Subcutaneous adipose tissue (tissue), 4 donors: Measurements from ENCODE around the gene CHID1. TPM values are rescaled to one million over a fixed set of nuclear protein-coding genes. Genes with fewer than 3 reads are reported as not detected.

Experiments used
- CTCF ChIP-seq: fragments of 450-650 bp; IDR thresholded peaks from one replicate; pipeline ENCODE4 v1.5.1; 2016; ENCODE audit warnings: low read depth, mild to moderate bottlenecking, control low read depth, antibody characterized with exemption, moderate library complexity
- total RNA-seq, 4 donors: library from RNA; depleted of rRNA; stranded (reverse); fragments of >200 nt; gene quantifications; one replicate each; pipeline ENCODE4 v1.1.0, GENCODE V29; 2016

The CHID1 gene
- total RNA-seq, 4 donors from 2014 or later = 28.4 to 107 (median 76.0) TPM

DNA sequence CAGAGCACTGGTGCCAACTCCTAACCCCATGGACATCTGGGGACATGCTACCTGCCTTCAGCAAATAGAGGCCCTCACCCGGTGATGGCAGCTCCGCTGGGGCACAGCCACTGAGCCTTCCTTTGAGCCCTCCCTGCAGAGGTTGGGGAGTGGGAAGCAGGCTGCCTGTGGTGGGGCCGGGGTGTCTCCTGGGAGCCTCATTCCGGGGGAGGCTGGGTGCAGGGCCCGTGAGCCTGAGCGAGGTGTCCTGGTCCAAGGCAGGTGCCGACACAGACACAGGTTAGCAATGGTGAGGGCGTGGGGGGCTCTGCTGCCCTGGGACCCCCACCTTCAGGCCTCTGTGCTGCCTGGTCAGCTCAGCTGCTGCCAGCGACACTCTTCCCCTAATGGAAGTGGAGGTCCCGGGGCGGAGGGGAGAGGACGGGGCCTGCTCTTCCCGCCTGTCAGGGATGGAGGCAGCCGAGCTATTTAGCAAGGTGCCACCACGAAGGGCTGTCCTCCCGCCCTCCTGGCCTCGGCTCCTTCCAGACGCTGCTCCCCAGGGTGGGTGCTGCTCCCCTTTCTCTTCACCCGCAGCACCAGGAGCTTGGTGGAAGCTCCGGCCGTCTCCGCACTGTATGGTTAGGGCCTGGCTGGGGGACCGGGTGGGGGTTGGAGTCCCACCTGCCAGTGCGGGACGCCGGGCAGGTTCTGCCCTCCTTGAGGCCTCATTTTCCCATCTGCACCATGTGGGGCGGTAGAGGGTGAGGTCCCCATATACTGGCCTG lies 56.7 kb downstream of the CHID1 start:
- TF ChIP-seq CTCF = no peak

GRCh38 chr11:852762-853161 lies 57.8 kb downstream of the CHID1 start:
- TF ChIP-seq CTCF = no peak

GRCh38 chr11:850775-851763 lies 59.5 kb downstream of the CHID1 start:
- no peak for TF ChIP-seq CTCF

DNA sequence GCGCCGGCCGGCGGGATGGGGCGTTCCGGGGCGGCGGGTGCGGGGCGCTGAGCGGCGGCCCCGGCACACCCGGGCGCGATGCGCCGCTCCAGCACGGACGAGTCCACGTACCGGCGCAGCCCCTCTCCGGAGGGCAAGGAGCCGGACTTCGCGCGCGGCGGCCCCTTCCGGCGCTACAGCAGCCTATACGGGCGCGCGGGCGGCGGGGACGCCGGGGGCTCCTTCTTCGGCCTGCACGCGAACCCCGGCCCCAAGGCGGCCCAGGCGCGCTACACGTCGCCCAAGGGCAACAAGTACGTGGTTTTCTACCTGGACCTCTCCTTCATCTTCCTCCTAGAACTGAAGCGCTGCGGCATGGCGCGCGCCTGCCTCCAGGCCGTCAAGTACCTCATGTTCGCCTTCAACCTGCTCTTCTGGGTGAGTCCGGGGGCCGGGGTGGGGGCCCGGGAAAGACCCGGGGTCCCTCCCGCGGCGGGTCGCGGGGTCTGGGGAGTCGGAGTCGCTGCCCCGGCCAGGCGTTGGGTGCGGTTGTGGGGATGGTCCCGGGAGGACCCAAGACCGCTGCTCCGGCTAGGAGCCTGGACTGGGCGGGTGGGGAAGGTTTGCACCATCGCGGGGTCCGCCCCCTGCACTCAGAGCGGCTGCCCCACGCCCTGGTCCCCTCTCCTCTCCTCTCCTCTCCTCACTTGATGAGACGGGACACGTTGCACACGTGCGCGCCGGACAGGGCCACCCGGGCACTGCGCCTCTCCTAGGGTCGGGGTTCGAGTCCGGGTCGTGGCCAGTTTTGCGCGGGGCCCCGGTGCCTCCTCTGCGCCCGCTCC lies 60.4 kb downstream of the CHID1 start:
- no peak for TF ChIP-seq CTCF

- no peak for TF ChIP-seq CTCF
Observed at GRCh38 chr11:849104-849824, 61.3 kb downstream of the CHID1 start.

DNA sequence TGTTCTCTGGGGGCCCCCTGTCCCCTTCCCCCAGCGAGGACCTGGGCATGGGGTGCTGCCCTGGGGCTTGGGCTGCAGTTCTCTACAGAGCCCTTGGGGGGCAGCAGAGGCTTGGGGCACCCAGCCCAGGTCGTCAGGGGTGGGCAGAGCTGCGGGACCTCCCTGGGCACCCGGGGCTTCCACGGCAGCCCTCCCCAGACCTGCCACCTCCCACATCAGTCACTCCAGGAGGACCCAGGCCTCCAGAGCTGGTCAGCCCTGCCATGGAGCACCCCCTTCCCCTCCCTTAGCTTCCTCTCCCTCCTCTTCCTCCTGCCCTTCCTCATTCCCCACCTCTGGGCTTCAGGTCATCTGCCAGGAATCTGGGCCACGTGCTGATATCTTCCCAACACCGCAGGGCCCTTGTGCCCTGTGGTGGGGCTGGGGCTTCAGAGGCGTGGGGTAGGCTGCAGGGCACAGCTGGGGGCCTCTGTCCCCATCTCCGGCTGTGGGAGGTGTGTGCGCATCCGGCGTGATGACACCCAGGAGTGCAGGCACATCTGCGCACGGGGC lies 62.2 kb downstream of the CHID1 start:
- no peak for TF ChIP-seq CTCF
